HG03064 (cell line): ENCODE results near the gene TPCN1.

ENCODE experiments used
- ATAC-seq: cut with Tn5 transposase; IDR thresholded peaks from one replicate; pipeline ENCODE4 v1.9.1; 2021; ENCODE audit warnings: low read depth; ENCODE audit not compliant: unreplicated experiment

Gene TPCN1

DNA sequence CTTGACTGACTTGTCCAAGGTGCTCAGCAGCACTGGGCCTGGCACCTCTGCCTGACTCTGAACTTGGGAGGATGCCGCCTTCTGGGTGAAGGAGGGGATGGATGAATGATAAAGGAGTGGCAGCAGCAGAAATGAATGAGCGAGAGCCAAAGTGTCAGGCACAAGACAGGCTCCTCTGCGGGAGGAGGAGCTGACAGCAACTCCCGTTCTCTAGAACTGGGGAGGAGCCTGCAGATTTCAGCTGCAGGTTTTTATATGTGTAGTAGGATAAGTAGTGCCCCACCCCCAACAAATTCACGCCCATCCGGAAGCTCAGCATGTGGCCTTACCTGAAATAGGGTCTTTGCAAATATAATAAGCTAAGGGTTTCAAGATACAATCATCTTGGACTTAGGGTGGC is 80.5 kb downstream of the TPCN1 start:
- ATAC-seq: no peak

DNA sequence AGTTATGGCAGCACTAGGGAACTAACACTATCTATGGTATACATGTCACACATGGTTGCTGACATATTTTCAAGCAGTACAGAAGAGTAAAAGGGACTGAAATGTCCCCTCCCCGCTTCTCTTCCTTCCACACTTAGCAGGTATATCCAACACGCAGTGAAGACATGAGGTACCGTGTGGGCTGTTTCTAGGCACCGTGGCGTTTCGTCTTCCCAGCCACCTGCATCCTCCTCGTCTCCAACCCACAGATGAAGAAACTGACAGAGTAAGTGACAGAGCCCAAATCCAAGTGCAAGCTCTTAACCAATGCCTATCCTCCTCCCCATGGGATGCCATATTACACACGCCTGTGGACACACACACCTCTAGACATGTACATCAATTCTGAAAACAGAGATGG is 81.2 kb downstream of the TPCN1 start:
- ATAC-seq: no peak

DNA sequence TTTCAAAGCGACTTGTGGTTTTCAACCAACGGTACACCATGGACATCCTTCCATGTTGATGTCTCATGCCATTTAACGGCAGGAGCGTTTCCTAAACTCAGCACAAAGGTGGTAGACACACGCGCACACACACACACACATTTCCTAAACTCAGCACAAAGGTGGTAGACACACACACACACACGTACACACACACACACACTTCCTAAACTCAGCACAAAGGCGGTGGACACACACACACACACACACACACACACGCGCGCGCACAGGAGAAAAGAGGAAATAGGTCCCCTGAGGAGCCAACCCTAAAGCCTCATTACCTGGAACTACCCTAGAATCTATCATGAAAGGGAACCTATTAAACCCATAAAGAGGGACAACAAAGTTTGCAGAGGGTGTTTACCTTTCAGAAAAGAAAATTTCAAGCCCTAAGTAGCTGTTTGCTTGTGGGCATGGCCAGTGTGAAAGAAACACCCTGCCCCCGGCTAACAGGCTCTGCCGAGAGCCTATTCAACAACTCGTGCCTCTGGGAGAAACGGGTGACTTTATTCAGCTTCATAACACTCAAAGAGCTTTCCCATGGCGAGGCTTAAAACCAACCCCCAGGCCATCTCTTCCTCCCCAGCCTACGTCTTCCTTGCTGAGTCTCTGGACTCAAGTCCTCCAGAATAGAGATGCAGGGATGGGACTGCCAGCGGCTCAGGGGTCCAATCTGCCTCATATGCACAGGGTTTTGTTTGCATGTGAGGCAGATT is 81.8 kb downstream of the TPCN1 start:
- no peak for ATAC-seq

DNA sequence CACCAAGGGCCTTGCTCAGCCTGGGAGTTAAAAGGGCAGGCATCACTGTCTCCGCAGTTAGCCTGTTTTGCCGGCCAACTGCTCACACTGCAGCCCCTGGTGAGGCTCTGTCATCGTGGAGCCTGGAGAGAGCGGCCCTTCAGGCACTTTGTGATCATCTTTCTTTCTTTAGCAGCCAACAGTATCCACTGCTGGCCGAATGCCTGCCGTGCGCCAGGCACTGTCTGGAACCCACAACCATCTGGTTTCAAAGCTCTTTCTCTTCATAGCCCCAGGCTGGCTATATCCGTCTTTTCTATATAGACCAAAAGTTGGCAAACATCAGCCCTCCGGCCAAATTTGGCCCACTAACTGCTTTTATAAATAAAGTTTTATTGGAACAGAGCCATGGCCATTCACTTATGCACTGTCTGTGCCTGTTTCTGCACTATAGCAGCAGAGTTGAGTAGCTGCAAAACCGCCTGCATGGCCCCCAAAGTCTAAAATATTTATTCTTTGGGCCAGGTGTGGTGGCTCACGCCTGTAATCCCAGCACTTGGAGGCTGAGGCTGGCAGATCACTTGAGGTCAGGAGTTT is 84.1 kb downstream of the TPCN1 start:
- no peak for ATAC-seq

DNA sequence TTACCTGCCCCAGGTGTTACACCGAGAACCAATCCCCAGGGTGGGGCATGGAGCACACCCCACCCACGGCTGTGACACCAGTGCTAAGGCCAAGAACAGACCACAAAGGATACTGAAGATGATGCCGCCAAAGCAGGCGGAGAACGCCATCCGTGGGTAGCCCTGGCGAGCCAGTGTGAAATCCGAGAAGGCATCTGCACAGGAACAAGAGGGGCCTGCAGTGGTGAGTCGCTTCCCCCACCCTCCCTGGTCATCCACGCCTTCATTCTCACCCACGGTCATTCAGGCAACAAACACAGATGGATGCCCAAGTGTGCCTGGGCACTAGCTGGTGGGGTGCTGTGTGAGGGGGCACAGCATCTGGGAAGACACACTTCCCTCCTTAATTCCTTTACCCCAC is 85.1 kb downstream of the TPCN1 start:
- ATAC-seq: no peak

DNA sequence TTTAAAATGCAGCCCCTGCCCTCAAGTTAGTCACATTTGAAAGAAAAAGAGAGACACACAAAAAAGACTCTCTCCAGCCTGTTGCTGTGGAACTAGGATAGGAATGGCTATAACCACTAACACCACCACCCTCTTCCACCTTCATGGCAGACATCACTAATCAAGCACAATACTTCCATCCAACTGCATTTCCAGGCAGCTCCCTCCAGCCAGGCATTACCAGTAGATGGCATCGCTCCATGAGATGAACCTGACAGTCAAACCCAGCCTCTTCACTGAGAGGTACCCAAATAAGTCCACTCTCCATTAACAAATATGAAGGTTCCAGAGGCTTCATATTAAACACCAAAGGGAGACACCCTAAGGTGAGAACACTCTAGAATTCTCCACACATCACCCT is 89.2 kb downstream of the TPCN1 start:
- no peak for ATAC-seq

DNA sequence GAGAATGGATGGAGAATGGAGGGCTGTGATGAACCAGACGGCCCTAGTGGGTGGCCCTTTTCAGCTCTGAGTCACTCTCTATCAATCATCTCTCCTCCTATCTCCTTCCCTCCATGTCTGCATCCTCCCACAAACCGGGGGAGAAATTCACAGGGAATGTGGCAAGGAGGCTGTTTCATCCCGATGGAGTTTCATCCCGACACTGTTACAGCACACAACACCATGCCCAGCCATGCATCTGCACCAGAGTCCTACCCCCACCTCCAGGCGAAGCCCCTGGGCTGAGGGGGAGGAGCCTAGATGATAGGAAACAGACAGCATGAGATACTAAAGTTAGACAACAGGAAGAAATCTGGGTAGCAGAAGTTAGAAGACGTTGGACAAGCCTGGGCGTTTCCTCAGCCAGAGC is 92.9 kb downstream of the TPCN1 start:
- no peak for ATAC-seq

DNA sequence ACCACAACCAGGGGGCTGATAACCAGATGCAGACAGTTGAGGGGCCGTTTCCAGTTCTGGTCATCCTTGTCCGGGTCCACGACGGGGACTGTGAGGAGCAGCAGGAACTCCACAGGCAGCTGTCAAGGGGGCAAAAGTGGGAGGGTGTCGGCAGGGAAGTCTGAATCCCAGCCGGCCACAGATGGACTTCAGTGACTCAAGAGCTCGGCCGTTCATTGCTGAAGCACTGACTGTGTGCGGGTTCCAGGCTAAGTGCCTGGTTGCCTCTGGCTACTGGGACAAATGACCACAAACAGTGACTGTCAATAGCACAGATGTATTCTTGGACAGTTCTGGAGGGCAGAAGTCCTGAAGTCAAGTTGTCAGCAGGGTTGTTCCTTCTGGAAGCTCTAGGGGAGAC is 94.1 kb downstream of the TPCN1 start:
- ATAC-seq: no peak

DNA sequence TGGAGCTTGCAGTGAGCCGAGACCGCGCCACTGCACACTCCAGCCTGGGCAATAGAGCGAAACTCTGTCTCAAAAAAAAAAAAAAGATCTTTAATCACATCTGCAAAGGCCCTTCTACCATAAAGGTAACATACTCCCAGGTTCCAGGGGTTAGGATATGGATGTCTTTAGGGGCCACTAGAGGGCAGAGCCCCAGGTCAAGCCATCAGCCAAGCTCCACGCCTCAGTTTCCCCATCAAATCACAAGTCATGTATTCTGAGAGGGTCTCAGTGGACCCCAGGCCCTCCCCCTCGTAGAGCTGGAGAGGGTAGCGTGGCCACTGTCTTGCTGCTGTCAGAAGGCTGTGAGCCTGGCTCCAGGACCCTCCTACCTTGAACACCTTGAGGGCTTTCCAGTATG is 94.9 kb downstream of the TPCN1 start:
- ATAC-seq: no peak

DNA sequence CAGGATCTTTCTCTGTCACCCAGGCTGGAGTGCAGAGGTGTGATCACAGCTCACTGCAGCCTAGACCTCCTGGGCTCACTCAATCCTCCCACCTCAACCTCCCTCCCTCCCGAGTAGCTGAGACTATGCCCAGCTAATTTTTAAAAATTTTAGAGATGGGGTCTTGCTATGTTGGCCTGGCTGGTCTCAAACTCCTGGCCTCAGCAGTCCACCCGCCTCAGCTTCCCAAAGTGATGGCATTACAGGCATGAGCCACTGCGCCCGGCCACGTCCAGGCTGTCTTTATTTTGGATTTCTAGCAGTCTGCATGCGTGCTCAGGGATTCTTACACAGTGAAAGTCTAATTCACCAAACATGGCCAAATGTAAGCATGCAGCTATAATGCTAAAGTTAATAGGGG is 95.9 kb downstream of the TPCN1 start:
- no peak for ATAC-seq

DNA sequence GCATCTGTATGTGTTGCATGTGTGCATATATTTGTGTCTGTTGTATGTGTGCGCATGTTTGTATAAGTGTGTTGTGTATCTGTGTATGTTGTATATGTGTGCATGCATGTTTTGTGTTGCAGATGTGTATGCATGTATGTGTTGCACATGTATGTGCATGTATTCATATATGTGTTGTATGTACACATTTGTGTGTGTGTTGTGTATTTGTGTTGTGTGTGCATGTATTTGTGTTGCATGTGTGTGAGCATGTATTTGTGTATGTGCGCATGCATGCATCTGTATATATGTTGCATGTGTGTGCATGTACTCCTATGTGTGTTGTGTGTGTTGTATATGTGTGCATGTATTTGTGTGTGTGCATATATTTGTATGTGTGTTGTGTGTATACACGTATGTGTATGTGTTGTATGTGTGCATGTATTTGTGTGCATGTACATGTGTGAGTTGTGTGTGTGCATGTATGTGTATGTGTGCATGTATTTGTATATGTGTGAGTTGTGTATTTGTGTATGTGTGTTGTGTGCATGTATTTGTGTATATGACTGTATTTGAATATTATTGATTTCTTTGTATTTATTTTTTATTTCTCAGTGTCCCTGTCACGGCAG is 96.9 kb downstream of the TPCN1 start:
- no peak for ATAC-seq

DNA sequence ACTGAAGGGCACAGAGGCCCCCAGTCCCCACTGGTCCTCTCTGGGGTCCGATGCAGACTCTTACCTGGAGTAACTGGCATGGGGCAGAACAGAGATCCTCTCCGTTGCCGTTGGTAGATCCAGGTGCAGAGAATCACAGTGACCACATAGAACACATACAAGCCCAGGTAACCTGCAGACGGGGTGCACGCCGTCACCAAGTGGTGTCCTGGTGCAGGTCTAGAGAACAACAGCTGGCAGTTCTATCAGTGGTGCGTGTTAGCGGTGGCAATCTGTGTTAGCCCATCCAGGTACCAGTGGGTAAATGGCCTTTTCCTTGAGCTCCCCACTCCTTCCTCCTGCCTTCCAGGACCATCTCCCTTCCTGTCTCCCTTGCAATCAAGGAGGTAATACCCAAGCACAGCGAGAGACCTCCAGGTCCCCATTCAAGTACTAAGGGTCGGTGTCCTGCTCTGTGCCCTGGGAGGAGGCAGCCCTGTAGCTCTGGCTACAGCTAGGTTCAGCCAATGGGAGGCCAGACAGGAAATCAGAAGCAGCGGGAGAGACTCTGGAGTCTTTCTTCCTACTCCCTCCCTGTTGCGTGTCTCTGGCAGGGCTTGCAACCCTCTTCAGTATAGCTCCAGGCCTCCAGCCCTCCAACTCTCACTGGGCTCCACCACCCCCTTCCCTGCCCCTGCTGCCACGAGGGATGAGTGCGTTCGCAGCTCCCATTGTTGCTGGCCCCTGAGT is 97.8 kb downstream of the TPCN1 start:
- no peak for ATAC-seq

DNA sequence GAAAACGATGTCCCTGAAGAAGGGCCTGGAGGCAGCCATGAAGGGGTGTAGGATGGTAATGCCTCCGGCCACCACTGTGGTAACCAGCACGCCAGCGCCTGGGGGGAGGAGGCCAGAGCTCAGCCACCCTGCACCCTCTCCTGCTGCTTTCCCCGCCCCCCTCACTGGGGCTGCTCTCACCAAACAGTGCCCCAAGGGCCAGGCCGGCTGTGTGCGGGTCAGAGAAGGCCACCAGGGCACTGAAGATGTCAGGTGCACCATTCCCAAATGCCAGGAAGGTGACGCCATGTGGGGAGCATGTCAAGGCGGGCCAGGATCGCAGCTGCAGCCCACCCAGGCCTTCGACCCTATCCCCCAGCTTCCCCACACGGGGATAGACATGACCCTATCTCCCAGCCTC is 99.1 kb downstream of the TPCN1 start:
- no peak for ATAC-seq

DNA sequence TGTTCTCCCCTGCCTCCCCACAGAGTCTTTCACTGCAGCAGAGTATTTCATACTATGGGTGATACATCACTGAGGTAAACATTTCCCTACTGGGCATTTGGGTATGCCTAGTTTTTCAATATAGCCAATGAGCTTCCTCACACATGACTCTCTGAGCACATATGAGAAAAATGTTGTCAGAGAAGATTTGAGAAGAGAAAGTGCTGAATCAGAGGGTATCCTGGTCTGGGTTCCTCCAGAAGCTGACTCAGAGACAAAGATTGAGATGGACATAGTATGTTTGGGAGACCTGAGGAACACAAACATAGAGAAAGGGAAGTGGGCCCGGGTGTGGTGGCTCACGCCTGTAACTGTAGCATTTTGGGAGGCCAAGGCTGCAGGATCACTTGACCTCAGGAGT is 101.1 kb downstream of the TPCN1 start:
- ATAC-seq: no peak

DNA sequence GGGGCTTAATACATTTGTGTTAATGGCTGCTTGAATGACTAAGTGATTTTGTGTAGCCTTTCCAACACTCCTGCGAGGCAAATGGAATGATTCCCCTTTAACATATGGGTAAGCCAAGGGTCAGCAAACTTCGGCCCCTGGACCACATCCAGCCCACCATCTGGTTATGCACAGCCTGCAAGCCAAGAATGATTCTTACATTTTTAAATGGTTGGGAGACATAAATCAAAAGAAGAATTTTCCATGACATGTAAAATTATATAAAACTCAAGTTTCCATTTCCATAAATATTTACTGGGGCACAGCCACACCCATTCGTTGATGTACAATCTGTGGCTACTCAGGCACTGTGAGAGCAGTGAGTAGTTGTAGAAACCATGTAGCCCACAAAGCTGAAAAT is 104.7 kb downstream of the TPCN1 start:
- no peak for ATAC-seq

DNA sequence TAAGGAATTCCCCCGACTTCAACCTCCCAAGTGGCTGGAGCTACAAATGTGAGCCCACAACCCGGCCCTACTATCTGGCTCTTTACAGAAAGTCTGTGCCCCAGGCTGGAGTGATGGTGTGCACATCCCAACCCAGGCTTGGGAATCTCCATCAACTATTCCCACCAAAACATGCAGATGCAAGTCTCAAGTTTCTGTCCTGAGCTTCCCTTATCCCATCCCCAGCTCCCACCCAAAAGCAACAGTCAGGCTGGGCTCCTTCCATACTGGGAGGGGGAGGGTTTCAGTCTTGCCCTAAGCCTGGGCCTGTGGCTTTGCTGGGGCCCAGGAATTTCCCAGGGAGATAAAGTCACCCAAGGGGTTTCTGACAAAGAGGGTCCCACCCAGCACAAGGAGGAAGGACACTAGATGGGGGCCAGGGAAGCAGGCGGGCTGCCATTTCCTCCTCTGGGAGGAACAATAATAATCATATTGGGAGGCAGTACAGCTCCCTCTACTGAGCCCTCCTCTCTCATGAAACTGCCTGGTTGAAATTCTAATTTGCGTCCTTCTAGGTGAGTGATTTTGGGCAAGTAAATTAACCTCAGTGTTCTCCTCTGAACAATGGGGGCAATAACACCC is 105.6 kb downstream of the TPCN1 start:
- no peak for ATAC-seq

DNA sequence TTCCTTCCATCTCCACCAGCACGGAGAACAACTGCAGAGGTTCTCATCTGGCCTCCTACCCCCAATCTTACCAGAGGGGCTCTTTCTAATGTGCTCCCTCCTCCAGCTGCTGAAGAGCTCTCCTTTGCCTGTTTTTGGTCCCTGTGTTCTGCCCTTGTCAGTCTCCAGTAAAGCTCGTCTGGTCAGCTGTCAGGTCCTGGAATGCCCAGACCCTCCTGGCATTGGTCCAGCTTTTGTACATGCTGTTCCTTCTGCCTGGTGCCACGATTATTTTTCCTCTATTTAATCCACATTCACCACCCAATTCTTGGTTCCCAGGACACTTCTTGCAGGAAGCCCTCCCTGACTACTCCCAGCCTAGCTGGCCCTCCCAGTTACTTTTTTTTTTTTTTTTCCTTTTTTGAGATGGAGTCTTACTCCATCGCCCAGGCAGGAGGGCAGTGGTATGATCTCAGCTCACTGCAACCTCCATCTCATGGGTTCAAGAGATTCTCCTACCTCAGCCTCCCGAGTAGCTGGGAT is 107.2 kb downstream of the TPCN1 start:
- no peak for ATAC-seq

DNA sequence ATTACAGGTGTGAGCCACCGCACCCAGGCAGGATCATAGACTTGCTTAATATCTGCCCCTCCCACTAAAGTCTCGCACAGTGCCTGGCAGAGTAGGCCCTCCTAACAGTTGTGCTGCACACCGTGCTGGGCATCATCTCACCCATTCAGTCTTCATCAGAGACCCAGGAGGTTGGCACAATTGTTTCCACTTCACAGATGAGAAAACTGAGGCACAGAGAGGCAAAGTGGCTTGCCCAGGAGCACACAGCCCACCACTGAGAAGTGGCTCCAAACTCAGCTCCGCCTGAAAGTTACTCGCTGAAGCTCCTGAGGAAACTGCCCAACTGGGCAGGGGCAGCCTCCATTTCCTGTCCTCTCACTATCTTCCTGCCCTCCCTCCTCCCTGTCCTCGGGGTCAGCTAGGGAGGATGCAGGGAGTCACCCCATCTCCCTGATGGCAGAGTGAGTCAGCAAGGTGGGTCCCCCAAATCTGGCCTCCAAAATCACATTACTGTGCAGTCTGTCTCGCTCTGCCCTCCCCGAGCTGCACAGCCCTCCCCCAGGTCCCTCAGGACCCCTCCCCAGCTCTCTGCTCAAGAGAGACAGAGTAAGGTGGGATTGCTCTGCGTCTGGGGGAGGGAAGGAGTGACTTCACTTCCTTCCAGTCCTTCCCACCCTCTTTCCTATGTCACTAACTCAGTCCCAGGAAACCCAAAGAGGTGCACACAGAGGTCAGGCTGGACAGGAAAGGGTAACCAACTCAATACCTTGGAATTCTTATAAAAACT is 107.9 kb downstream of the TPCN1 start:
- ATAC-seq: no peak

DNA sequence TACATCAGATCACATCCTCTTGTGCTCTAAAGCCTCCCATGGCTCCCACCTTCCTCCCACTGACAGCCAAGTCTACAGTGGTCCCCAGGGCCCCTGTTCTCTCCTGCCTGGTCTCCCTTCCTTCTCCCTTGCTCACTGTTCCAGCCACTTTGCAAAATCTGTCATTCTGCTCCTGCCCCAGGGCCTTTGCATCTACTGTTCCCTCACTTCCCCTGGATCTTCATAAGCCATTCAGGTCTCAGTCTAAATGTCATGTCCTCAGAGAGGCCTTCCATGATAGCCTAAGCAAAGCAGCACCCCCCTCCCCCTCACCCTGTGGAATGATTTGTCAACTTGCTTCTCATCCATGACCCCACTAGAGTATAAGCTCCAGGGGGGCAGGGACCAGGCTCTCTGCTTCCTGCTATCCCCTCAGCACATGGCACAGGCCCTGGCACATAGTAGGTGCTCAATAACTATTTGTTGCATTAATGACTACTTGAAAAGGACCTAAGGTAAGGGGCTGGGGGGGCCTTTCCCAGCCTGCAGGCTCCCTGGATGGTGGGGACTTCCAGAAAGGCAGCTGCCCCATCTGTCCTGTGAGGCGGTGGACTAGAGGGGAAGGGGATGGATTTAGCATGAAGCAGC is 108.6 kb downstream of the TPCN1 start:
- no peak for ATAC-seq

DNA sequence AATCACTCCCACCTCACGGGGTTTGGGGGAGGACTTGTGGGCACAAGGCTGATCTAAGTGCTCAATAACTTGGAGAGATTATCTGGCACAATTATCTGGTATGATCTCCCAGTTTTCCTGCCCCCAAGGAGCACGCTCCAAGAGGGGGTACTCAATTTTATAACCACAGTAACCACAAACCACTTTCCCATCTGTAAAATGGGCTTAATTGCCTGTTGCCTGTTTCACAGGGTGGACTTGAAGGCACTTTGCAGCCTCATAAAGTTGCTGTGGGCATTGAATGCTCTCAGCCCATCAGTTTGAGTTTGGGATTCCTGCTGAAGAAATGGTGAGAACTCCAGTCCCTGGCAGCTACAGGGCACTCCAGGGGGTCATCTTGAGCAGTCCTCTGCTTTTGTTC is 109.2 kb downstream of the TPCN1 start:
- no peak for ATAC-seq
